H1 (cell line): ENCODE measurements around the gene PORCN. TPM values are rescaled to one million over a fixed set of nuclear protein-coding genes. Genes with fewer than 3 reads are reported as not detected.

ENCODE experiments used
- BCL11A ChIP-seq, 2 experiments: IDR thresholded peaks; one replicate each; pipeline ENCODE4 v1.6.1; 2011; ENCODE audit warnings: low read depth in 2 of 2, low read length in 2 of 2, mild to moderate bottlenecking in 2 of 2
- CTBP2 ChIP-seq: IDR thresholded peaks from 2 replicates; pipeline ENCODE4 v1.7.0; 2011; ENCODE audit warnings: borderline replicate concordance, mild to moderate bottlenecking, moderate library complexity, mixed read lengths, low read length; ENCODE audit not compliant: insufficient read depth, insufficient read length
- EP300 ChIP-seq, 2 experiments: IDR thresholded peaks; 1 replicate in 1 of 2; 2 replicates in 1 of 2; pipeline ENCODE4 v1.6.1; 2011 to 2012; ENCODE audit warnings: low read depth in 2 of 2, low read length in 2 of 2, mild to moderate bottlenecking in 2 of 2, borderline replicate concordance in 1 of 2, inconsistent platforms in 1 of 2, moderate library complexity in 1 of 2
- GTF2F1 ChIP-seq: IDR thresholded peaks from 2 replicates; pipeline ENCODE4 v1.6.1; 2012; ENCODE audit warnings: low read depth, low read length, improper control_type of control experiment, borderline replicate concordance
- KDM1A ChIP-seq: fragments of 200-600, 300-600 bp; sonication (generic); IDR thresholded peaks from 2 replicates; pipeline ENCODE4 v1.7.1; 2016; ENCODE audit warnings: mild to moderate bottlenecking, low read length, borderline replicate concordance
- NANOG ChIP-seq: IDR thresholded peaks from 2 replicates; pipeline ENCODE4 v1.6.1; 2011; ENCODE audit warnings: low read length, low read depth, mild to moderate bottlenecking, inconsistent platforms; ENCODE audit not compliant: insufficient read depth, poor library complexity, severe bottlenecking
- RNF2 ChIP-seq: fragments of 200-900, 300-1000 bp; sonication (generic); IDR thresholded peaks from 2 replicates; pipeline ENCODE4 v1.7.1; 2016; ENCODE audit warnings: borderline replicate concordance, low read depth, mild to moderate bottlenecking, antibody characterized with exemption, low read length; ENCODE audit not compliant: poor library complexity, severe bottlenecking; ENCODE audit errors: missing control alignments
- SUZ12 ChIP-seq: fragments of 200-600 bp; sonication (generic); IDR thresholded peaks from 2 replicates; pipeline ENCODE4 v1.6.1; 2012; ENCODE audit warnings: mild to moderate bottlenecking, inconsistent platforms, low read length, moderate library complexity, mixed read lengths
- TAF1 ChIP-seq: IDR thresholded peaks from 2 replicates; pipeline ENCODE4 v1.6.1; 2011; ENCODE audit warnings: mild to moderate bottlenecking, low read depth, low read length
- polyA plus RNA-seq, 7 experiments: library from polyadenylated mRNA; depleted of rRNA in 3 of 7; stranded (reverse) in 5 of 7; unstranded in 2 of 7; fragments of >200 nt in 5 of 7; fragments of 200-250 nt in 2 of 7; gene quantifications; 1 replicate in 5 of 7; 2 replicates in 1 of 7; 4 replicates in 1 of 7; pipeline versions ENCODE4 v1.2.1 to v1.2.3, GENCODE V29; 2011 to 2013; ENCODE audit warnings: missing spikeins in 2 of 7, mixed read lengths in 2 of 7
- total RNA-seq: library from RNA; stranded (reverse); fragmentation: NEBNext Ultra II Directional; extraction: Animal tissue kit (Norgen Biotek cat#: 25700); gene quantifications from 2 replicates; pipeline ENCODE4 v1.2.1, GENCODE V29; 2021

Gene PORCN
- total and polyA plus RNA-seq, 2 of the 8 experiments (the other 6 are each of a cell fraction or from before 2014, with no cell fraction given): 14.6 to 34.1 TPM

GRCh38 chrX:48459483-48459882 is 49.3 kb upstream of the PORCN start (continued):
- TF ChIP-seq SUZ12 (no peak), BCL11A (IDR thresholded peaks at IDR 0.05; ENCODE audit: low read depth in 2 of 2, low read length in 2 of 2) (no peak), TAF1 (no peak), CTBP2 (no peak), RNF2 (no peak), EP300 (IDR thresholded peaks at IDR 0.05; ENCODE audit: borderline replicate concordance in 1 of 2, low read depth in 2 of 2, low read length in 2 of 2) (no peak), KDM1A (no peak), GTF2F1 (no peak), NANOG (no peak)
- TF ChIP-seq, all 59 proteins: peak for 0
